Endothelial cell (in vitro differentiated cells): ENCODE data around the gene TRAF3. TPM values are rescaled to one million over a fixed set of nuclear protein-coding genes. Genes with fewer than 3 reads are reported as not detected.

Experiments
- DNase-seq: peaks from one replicate; pipeline ENCODE4 v3.0.0; 2021; ENCODE audit warnings: low spot score
- H3K27ac Mint-ChIP-seq: one replicate; pipeline ENCODE4 v1.8.0; 2021; ENCODE audit warnings: mixed read lengths, inconsistent platforms; ENCODE audit not compliant: unreplicated experiment
- H3K27me3 Mint-ChIP-seq: one replicate; pipeline ENCODE4 v1.8.0; 2021; ENCODE audit warnings: mild to moderate bottlenecking, moderate library complexity, mixed read lengths, inconsistent platforms; ENCODE audit not compliant: unreplicated experiment
- H3K36me3 Mint-ChIP-seq: one replicate; pipeline ENCODE4 v1.8.0; 2021; ENCODE audit warnings: mild to moderate bottlenecking, low read depth, mixed read lengths, inconsistent platforms; ENCODE audit not compliant: unreplicated experiment
- H3K4me1 Mint-ChIP-seq: one replicate; pipeline ENCODE4 v1.8.0; 2021; ENCODE audit warnings: mild to moderate bottlenecking, mixed read lengths, inconsistent platforms; ENCODE audit not compliant: unreplicated experiment
- H3K4me3 Mint-ChIP-seq: one replicate; pipeline ENCODE4 v1.8.0; 2021; ENCODE audit warnings: mild to moderate bottlenecking, mixed read lengths, inconsistent platforms; ENCODE audit not compliant: unreplicated experiment
- H3K9me3 Mint-ChIP-seq: one replicate; pipeline ENCODE4 v1.8.0; 2021; ENCODE audit warnings: mixed read lengths, inconsistent platforms; ENCODE audit not compliant: unreplicated experiment
- CTCF ChIP-seq: fragments of 200-600 bp; sonication (generic); IDR thresholded peaks from one replicate; pipeline ENCODE4 v1.5.0; 2021; ENCODE audit warnings: antibody characterized with exemption; ENCODE audit not compliant: unreplicated experiment
- total RNA-seq: library from RNA; stranded (reverse); fragmentation: NEBNext Ultra II Directional; extraction: Animal tissue kit (Norgen Biotek cat#: 25700); gene quantifications from one replicate; pipeline ENCODE4 v1.2.1, GENCODE V29; 2021; ENCODE audit not compliant: unreplicated experiment

The TRAF3 gene
- total RNA-seq, 1 donor from 2014 or later, result 9.7 TPM

GRCh38 chr14:102813691-102814090 lies 36.4 kb downstream of the TRAF3 start:
- H3K9me3 Mint-ChIP-seq, result no peaks in the 10 kb centered on the region
- no peak overlapping the region for H3K4me3 Mint-ChIP-seq
- no peaks in the 10 kb centered on the region for H3K36me3 Mint-ChIP-seq
- TF ChIP-seq CTCF, result no peak
- peaks cover 1% of the 10 kb centered on the region for H3K27me3 Mint-ChIP-seq
- H3K27ac Mint-ChIP-seq, result no peak overlapping the region
- peaks cover 3% of the 10 kb centered on the region for H3K4me1 Mint-ChIP-seq
- no peak for DNase-seq

- no peak for DNase-seq
- Mint-ChIP-seq H3K9me3 (no peaks in the 10 kb centered on the region), H3K27ac (no peak overlapping the region), H3K36me3 (no peaks in the 10 kb centered on the region), H3K4me1 (no peaks in the 10 kb centered on the region), H3K27me3 (no peaks in the 10 kb centered on the region), H3K4me3 (no peak overlapping the region)
- TF ChIP-seq CTCF, result no peak
Measured at GRCh38 chr14:102817318-102817717, 40.1 kb downstream of the TRAF3 start.

- no peaks in the 10 kb centered on the region for H3K36me3 Mint-ChIP-seq
- H3K4me1 Mint-ChIP-seq, result no peaks in the 10 kb centered on the region
- TF ChIP-seq CTCF, result no peak
- DNase-seq, result no peak
- H3K27ac Mint-ChIP-seq, result no peak overlapping the region
- H3K27me3 Mint-ChIP-seq, result no peaks in the 10 kb centered on the region
- H3K4me3 Mint-ChIP-seq, result no peak overlapping the region
- no peaks in the 10 kb centered on the region for H3K9me3 Mint-ChIP-seq
Measured at GRCh38 chr14:102817942-102818940, 41.0 kb downstream of the TRAF3 start.

DNA sequence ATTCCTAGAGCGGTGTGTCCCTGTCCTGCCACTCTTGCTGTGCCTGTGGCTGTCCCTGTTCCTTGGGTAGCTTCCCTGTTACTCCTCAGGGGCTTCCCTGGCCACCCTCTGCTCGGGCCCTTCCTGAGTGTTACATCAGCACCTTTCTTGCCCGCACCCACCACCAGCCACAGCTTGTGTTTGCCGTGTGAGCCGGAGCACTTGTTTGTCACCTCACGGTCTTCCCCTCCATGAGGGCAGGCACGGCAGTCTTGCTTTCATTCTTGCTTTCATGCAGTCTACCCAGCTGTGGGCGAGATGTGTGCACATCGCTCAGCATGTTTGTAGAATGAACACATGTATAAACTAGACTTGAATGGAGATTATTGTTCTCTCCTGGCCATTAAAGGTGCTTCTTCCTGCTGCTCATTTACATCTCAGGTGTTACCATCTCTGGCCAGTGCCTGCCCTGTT lies 42.0 kb downstream of the TRAF3 start:
- TF ChIP-seq CTCF, result no peak
- H3K4me1 Mint-ChIP-seq, result no peaks in the 10 kb centered on the region
- H3K27me3 Mint-ChIP-seq, result no peaks in the 10 kb centered on the region
- no peaks in the 10 kb centered on the region for H3K9me3 Mint-ChIP-seq
- no peaks in the 10 kb centered on the region for H3K36me3 Mint-ChIP-seq
- no peak for DNase-seq
- H3K27ac Mint-ChIP-seq, result no peak overlapping the region
- no peak overlapping the region for H3K4me3 Mint-ChIP-seq

GRCh38 chr14:102819747-102820330 lies 42.6 kb downstream of the TRAF3 start:
- peaks cover under 1% of the 10 kb centered on the region for H3K27me3 Mint-ChIP-seq
- H3K4me1 Mint-ChIP-seq, result no peaks in the 10 kb centered on the region
- no peak overlapping the region for H3K27ac Mint-ChIP-seq
- no peaks in the 10 kb centered on the region for H3K36me3 Mint-ChIP-seq
- H3K9me3 Mint-ChIP-seq, result no peaks in the 10 kb centered on the region
- no peak overlapping the region for H3K4me3 Mint-ChIP-seq
- DNase-seq, result no peak
- TF ChIP-seq CTCF, result no peak
